Naive thymus-derived CD8-positive, alpha-beta T cell (primary cell): ENCODE measurements around the gene DDT. TPM values are rescaled to one million over a fixed set of nuclear protein-coding genes. Genes with fewer than 3 reads are reported as not detected.
"Not testable (repeated sequence)": the region's sequence is repeated elsewhere in the genome, so short reads cannot be mapped to it uniquely, and the experiment has no call there.

Source experiments
- ATAC-seq, 2 donors: fragments of 150-1000 bp; cut with Tn5 transposase in 1 of 2; sonication (Bioruptor Pico), chemical (Tn5 transposase) in 1 of 2; 1 replicate in 1 of 2; 2 replicates in 1 of 2; pipeline ENCODE4 v1.10.0; 2021; ENCODE audit warnings: mild to moderate bottlenecking in 2 of 2, moderate library complexity in 2 of 2
- POLR2A ChIA-PET: fragments of 350-600 bp; sonication (Branson Sonifier 250); formaldehyde crosslinking; loops from one replicate; lab custom pipeline; 2021; ENCODE audit warnings: antibody characterized with exemption; lab: Charles Lee
- DNase-seq, 10 donors: peaks; one replicate each; pipeline versions ENCODE4 v3.0.0 to v3.0.0-alpha.2; 2020 to 2022
- H3K27ac Mint-ChIP-seq, 10 donors: one replicate each; pipeline ENCODE4 v1.8.0; 2020 to 2022; ENCODE audit warnings: mild to moderate bottlenecking in 10 of 10, mixed read lengths in 10 of 10, moderate library complexity in 4 of 10, inconsistent platforms in 1 of 10
- H3K27me3 Mint-ChIP-seq, 5 donors: one replicate each; pipeline ENCODE4 v1.8.0; 2021 to 2022; ENCODE audit warnings: mixed read lengths in 5 of 5
- H3K36me3 Mint-ChIP-seq, 3 donors: one replicate each; pipeline ENCODE4 v1.8.0; 2020 to 2022; ENCODE audit warnings: mixed read lengths in 3 of 3, mild to moderate bottlenecking in 2 of 3, inconsistent platforms in 1 of 3
- H3K4me1 Mint-ChIP-seq, 4 donors: one replicate each; pipeline ENCODE4 v1.8.0; 2021 to 2022; ENCODE audit warnings: mixed read lengths in 4 of 4
- H3K4me3 Mint-ChIP-seq, 10 donors: one replicate each; pipeline ENCODE4 v1.8.0; 2020 to 2022; ENCODE audit warnings: mild to moderate bottlenecking in 10 of 10, mixed read lengths in 10 of 10, moderate library complexity in 6 of 10, inconsistent platforms in 1 of 10
- H3K9me3 Mint-ChIP-seq, 9 donors: one replicate each; pipeline ENCODE4 v1.8.0; 2020 to 2022; ENCODE audit warnings: mixed read lengths in 9 of 9, mild to moderate bottlenecking in 3 of 9, inconsistent platforms in 1 of 9, moderate library complexity in 1 of 9
- polyA plus RNA-seq, 3 donors: library from polyadenylated mRNA; unstranded; fragments of 300-500 nt; fragmentation: Illumina TruSeq; gene quantifications; one replicate each; pipeline ENCODE4 v1.2.3, GENCODE V29; 2021
- total RNA-seq, 8 experiments: library from RNA in 2 of 8; stranded (reverse) in 2 of 8; gene quantifications; one replicate each; pipeline ENCODE4 v1.2.3 and lab custom pipeline; 2021 to 2026

DDT gene
- total and polyA plus RNA-seq, 5 experiments from 2014 or later: 92.7 to 152 (median 111) TPM

DNA sequence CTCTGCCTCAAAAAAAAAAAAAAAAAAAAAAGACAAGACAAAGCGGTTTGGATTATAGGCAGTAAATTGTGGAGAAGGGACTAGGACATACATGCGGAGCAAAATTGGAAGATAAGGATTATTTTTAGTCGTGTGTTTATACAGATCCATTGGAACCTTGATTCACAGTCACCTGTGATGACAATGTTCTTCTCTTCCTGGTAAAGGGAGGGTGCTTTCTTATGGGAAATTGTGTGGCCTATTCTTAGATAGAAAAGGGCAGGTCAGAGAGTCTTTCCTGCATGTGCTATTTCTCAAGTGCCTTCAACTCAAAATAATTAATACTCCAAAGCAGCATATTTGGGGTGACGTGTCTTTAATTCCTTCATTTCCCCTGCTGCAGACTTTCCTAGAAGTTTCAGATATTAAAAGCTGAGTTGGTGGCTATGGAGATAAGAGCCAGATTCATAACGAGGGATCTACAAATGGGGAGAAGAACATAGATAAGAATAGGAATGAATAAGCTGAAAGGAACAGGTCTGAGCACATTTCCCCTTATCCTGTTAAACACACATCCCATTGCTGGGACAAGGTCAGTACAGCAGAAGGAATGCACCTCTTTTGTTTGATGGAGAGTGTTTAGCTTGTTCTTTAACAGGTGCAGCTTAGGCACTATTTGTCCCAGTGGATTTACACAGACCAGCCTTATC is 35.8 kb downstream of the DDT start:
- DNase-seq (no peak), ATAC-seq (no peak)
- Mint-ChIP-seq H3K36me3 (no peaks in the 10 kb centered on the region), H3K27me3 (no peaks in the 10 kb centered on the region), H3K9me3 (no peaks in the 10 kb centered on the region), H3K4me3 (no peak overlapping the region), H3K27ac (no peak overlapping the region), H3K4me1 (no peaks in the 10 kb centered on the region)
- POLR2A ChIA-PET: no interaction called here

DNA sequence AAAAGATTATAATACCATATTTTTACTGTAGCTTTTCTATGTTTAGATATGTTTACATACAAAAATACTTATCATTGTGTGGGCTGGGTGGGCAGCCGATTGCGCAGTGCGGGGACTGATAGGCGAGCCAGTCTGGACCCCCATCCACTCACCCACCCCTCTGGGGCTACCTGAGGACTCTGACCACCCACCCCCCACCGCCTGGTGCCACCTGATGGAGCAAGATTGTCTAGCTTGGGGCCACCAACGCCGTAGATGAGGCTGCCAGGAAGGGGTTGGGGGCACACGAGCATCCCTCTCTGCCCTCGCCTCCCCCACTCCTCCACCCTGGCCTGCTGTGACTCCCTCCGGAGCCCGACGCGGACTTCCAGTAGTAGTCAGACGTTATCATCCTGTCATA is 47.7 kb downstream of the DDT start:
- Mint-ChIP-seq H3K27me3 (peaks cover 0 to 11% (median 0%) of the 10 kb centered on the region in 5 donors), H3K4me3 (no peak overlapping the region), H3K4me1 (peaks cover 0 to 6% (median 2%) of the 10 kb centered on the region in 4 donors), H3K36me3 (peaks cover 22 to 38% (median 25%) of the 10 kb centered on the region in 3 donors), H3K27ac (no peak overlapping the region), H3K9me3 (peaks cover 2 to 30% (median 10%) of the 10 kb centered on the region in 9 donors)
- ATAC-seq (no peak), DNase-seq (no peak)
- POLR2A ChIA-PET: interaction anchor here (1.7 kb wide), 1 partner anchor 13 kb away, joined by 4 read pairs; no protein-coding TSS in a partner anchor

- H3K9me3 Mint-ChIP-seq: peaks cover 0 to 26% (median 10%) of the 10 kb centered on the region in 9 donors
- no peak overlapping the region for H3K4me3 Mint-ChIP-seq
- ATAC-seq (no peak), DNase-seq (no peak)
- H3K27ac Mint-ChIP-seq: no peak overlapping the region
- peaks cover 16 to 36% (median 24%) of the 10 kb centered on the region in 3 donors for H3K36me3 Mint-ChIP-seq
- POLR2A ChIA-PET: interaction anchor here (1.7 kb wide), 1 partner anchor 11 kb away, joined by 4 read pairs; no protein-coding TSS in a partner anchor
- H3K4me1 Mint-ChIP-seq: peaks cover 0 to 2% (median under 1%) of the 10 kb centered on the region in 4 donors
- peaks cover 0 to 6% (median 0%) of the 10 kb centered on the region in 5 donors for H3K27me3 Mint-ChIP-seq
Observed at GRCh38 chr22:23925020-23925606, 49.1 kb downstream of the DDT start.

- ATAC-seq (no peak), DNase-seq (no peak)
- Mint-ChIP-seq H3K27me3 (peaks cover 0 to 5% (median 0%) of the 10 kb centered on the region in 5 donors), H3K4me1 (peaks cover 0 to 2% (median under 1%) of the 10 kb centered on the region in 4 donors), H3K27ac (no peak overlapping the region), H3K9me3 (peaks cover 0 to 26% (median 10%) of the 10 kb centered on the region in 9 donors), H3K36me3 (peaks cover 16 to 32% (median 22%) of the 10 kb centered on the region in 3 donors), H3K4me3 (no peak overlapping the region)
- POLR2A ChIA-PET: no interaction called here
Observed at GRCh38 chr22:23922921-23923320, 51.3 kb downstream of the DDT start.

DNA sequence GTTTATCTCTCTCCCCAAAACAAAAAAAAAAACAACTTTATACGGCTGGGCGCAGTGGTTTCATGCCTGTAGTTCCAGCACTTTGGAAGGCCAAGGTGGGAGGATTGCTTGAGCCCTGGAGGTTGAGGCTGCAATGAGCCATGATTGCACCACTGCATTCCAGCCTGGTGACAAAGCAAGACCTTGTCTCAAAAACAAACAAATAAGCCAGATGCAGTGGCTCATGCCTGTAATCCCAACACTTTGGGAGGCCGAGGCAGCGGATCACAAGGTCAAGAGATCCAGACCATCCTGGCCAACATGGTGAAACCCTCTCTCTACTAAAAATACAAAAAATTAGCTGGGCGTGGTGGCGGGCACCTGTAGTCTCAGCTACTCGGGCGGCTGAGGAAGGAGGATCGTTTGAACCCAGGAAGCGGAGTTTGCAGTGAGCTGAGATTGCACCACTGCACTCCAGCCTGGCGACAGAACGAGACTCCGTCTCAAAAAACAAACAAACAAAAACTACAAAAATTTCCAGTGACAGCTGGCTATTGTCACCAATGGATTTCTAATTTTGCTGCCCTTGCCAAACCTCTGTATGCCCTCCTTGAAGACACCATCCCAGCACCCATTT is 52.5 kb downstream of the DDT start:
- ATAC-seq, H3K27me3 Mint-ChIP-seq, DNase-seq, H3K4me3 Mint-ChIP-seq, H3K27ac Mint-ChIP-seq, H3K4me1 Mint-ChIP-seq: not testable (repeated sequence)
- Mint-ChIP-seq H3K9me3 (peaks cover 0 to 26% (median 10%) of the 10 kb centered on the region in 9 donors), H3K36me3 (peaks cover 13 to 28% (median 22%) of the 10 kb centered on the region in 3 donors)
- POLR2A ChIA-PET: interaction anchor here (0.7 to 0.8 kb wide), 2 partner anchors 27 to 38 kb away, joined by 3 read pairs; partner anchors contain the start of gene MIF

Other genes starting within 250 kb of the DDT start
- 1 to 10 TPM; 6.9 to 7.0 TPM for gene ZNF70, start 223.3 kb downstream of the DDT start, total RNA-seq
- gene ZNF70, start 223.3 kb downstream of the DDT start, polyA plus RNA-seq: under 1 TPM; 0.20 to 0.57 (median 0.47) TPM
- gene VPREB3, start 220.0 kb downstream of the DDT start, total RNA-seq: 1 to 10 TPM; 1.8 to 3.3 TPM
- under 1 TPM in 2 of 3 donors, not detected in 1; 0.80 to 0.92 TPM for gene VPREB3, start 220.0 kb downstream of the DDT start, polyA plus RNA-seq
- gene C22orf15, start 211.5 kb downstream of the DDT start, total RNA-seq: 1 to 10 TPM; 4.1 to 5.4 TPM
- gene C22orf15, start 211.5 kb downstream of the DDT start, polyA plus RNA-seq: 1 to 10 TPM in 1 of 3 donors, under 1 TPM in 2; 0.42 to 1.7 (median 0.81) TPM
- gene CHCHD10, start 206.5 kb downstream of the DDT start, total RNA-seq: 10 to 100 TPM; 44.3 to 47.4 TPM
- 10 to 100 TPM; 26.1 to 37.6 (median 36.0) TPM for gene CHCHD10, start 206.5 kb downstream of the DDT start, polyA plus RNA-seq
- 1 to 10 TPM; 3.8 TPM for gene MMP11, start 201.6 kb downstream of the DDT start, total RNA-seq
- 1 to 10 TPM; 2.1 to 6.5 (median 2.8) TPM for gene MMP11, start 201.6 kb downstream of the DDT start, polyA plus RNA-seq
- 10 to 100 TPM; 52.9 to 55.5 TPM for gene SMARCB1, start 187.5 kb downstream of the DDT start, total RNA-seq
- gene SMARCB1, start 187.5 kb downstream of the DDT start, polyA plus RNA-seq: 10 to 100 TPM; 33.3 to 45.0 (median 35.0) TPM
- 1 to 10 TPM; 1.7 to 2.0 TPM for gene DERL3, start 135.4 kb downstream of the DDT start, total RNA-seq
- not detected for gene DERL3, start 135.4 kb downstream of the DDT start, polyA plus RNA-seq
- gene SLC2A11, start 116.6 kb downstream of the DDT start, total RNA-seq: 10 to 100 TPM; 22.7 to 23.6 TPM
- gene SLC2A11, start 116.6 kb downstream of the DDT start, polyA plus RNA-seq: 1 to 10 TPM; 3.6 to 8.5 (median 6.3) TPM
- gene MIF, start 80.1 kb downstream of the DDT start, total RNA-seq: 100 to 1,000 TPM; 206 to 208 TPM
- 1,000 to 10,000 TPM; 1,088 to 1,264 (median 1,247) TPM for gene MIF, start 80.1 kb downstream of the DDT start, polyA plus RNA-seq
- not detected for gene GSTT2B, start 13.2 kb downstream of the DDT start, total RNA-seq
- not detected for gene GSTT2B, start 13.2 kb downstream of the DDT start, polyA plus RNA-seq
- gene DDTL, start 7.6 kb downstream of the DDT start, total RNA-seq: not detected
- gene DDTL, start 7.6 kb downstream of the DDT start, polyA plus RNA-seq: 1 to 10 TPM in 2 of 3 donors, under 1 TPM in 1; 0.58 to 1.6 (median 1.3) TPM
- gene GSTT2, start 5.7 kb upstream of the DDT start, total RNA-seq: not detected
- not detected for gene GSTT2, start 5.7 kb upstream of the DDT start, polyA plus RNA-seq
- not detected for gene GSTT4, start 31.0 kb upstream of the DDT start, total RNA-seq
- not detected for gene GSTT4, start 31.0 kb upstream of the DDT start, polyA plus RNA-seq
- gene CABIN1, start 36.9 kb upstream of the DDT start, total RNA-seq: 100 to 1,000 TPM; 162 to 164 TPM
- gene CABIN1, start 36.9 kb upstream of the DDT start, polyA plus RNA-seq: 10 to 100 TPM in 2 of 3 donors, 1 to 10 TPM in 1; 7.1 to 19.1 (median 12.5) TPM
- 1 to 10 TPM; 1.7 to 1.9 TPM for gene SUSD2, start 207.0 kb upstream of the DDT start, total RNA-seq
- gene SUSD2, start 207.0 kb upstream of the DDT start, polyA plus RNA-seq: under 1 TPM in 2 of 3 donors, not detected in 1; 0.07 TPM